Panc1 (cell line): ENCODE results near the gene ALDH16A1. TPM values are rescaled to one million over a fixed set of nuclear protein-coding genes. Genes with fewer than 3 reads are reported as not detected.
"Not testable (repeated sequence)": the region's sequence is repeated elsewhere in the genome, so short reads cannot be mapped to it uniquely, and the experiment has no call there.

Source experiments
- ATAC-seq: fragments of 200-7000 bp; cut with Tn5 transposase; 2 replicates; pipeline ENCODE4 v1.9.1; 2020; ENCODE audit warnings: mild to moderate bottlenecking, moderate library complexity
- BruUV-seq: library from RNA; stranded (reverse); fragments of 400-500 nt; replicated peaks from 2 replicates; lab custom pipeline; 2021; lab: Mats Ljungman, UMichigan
- CTCF ChIA-PET: fragments of 300-600 bp; sonication (Branson Sonifier 250); formaldehyde crosslinking; loops from one replicate; lab custom pipeline; 2022; ENCODE audit warnings: antibody characterized with exemption; lab: Charles Lee
- POLR2A ChIA-PET: fragments of 300-600 bp; sonication (Branson Sonifier 250); formaldehyde crosslinking; loops from one replicate; lab custom pipeline; 2022; ENCODE audit warnings: antibody characterized with exemption; lab: Charles Lee
- DNase-seq: peaks from one replicate; pipeline ENCODE4 v3.0.0-alpha.2; 2010; ENCODE audit warnings: low read depth, low spot score
- H3K27ac ChIP-seq: 2 replicates; pipeline ENCODE4 v1.5.1; 2011; ENCODE audit warnings: mild to moderate bottlenecking, low read length, inconsistent platforms
- H3K27me3 ChIP-seq: fragments of 200-500 bp; sonication (Bioruptor generic); 2 replicates; pipeline ENCODE4 v1.6.0; 2014; ENCODE audit warnings: low read length, inconsistent platforms; ENCODE audit not compliant: control insufficient read depth, insufficient read depth
- H3K36me3 ChIP-seq: fragments of 200-500 bp; sonication (Bioruptor generic); 2 replicates; pipeline ENCODE4 v1.5.1; 2014; ENCODE audit warnings: inconsistent platforms, mild to moderate bottlenecking, low read length, moderate library complexity; ENCODE audit not compliant: control insufficient read depth, insufficient read depth
- H3K4me1 ChIP-seq: 2 replicates; pipeline ENCODE4 v1.5.1; 2011; ENCODE audit warnings: inconsistent platforms, mild to moderate bottlenecking, low read length, moderate library complexity; ENCODE audit not compliant: control insufficient read depth, insufficient read depth
- H3K4me3 ChIP-seq, 2 experiments: 2 replicates each; pipeline ENCODE4 v1.5.1; 2011 to 2012; ENCODE audit warnings: low read depth in 2 of 2, low read length in 2 of 2, mild to moderate bottlenecking in 2 of 2, inconsistent platforms in 1 of 2, moderate library complexity in 1 of 2
- H3K9me3 ChIP-seq: fragments of 200-500 bp; sonication (Bioruptor generic); 2 replicates; pipeline ENCODE4 v1.5.1; 2014; ENCODE audit warnings: low read depth, mild to moderate bottlenecking, inconsistent platforms, low read length, moderate library complexity; ENCODE audit not compliant: control insufficient read depth, insufficient read depth
- CTCF ChIP-seq: fragments of 450-650 bp; IDR thresholded peaks from 2 replicates; pipeline ENCODE4 v1.5.1; 2017; ENCODE audit warnings: mild to moderate bottlenecking
- POLR2AphosphoS5 ChIP-seq: IDR thresholded peaks from 2 replicates; pipeline ENCODE4 v1.6.1; 2012; ENCODE audit warnings: mild to moderate bottlenecking, low read depth, low read length, moderate library complexity
- REST ChIP-seq, 2 experiments: IDR thresholded peaks; 2 replicates each; pipeline ENCODE4 v1.6.1; 2011 to 2012; ENCODE audit warnings: low read depth in 2 of 2, control low read depth in 1 of 2, low read length in 1 of 2, mild to moderate bottlenecking in 1 of 2, moderate library complexity in 1 of 2; ENCODE audit not compliant: insufficient read depth in 1 of 2
- SIN3A ChIP-seq: IDR thresholded peaks from 2 replicates; pipeline ENCODE4 v1.6.1; 2012; ENCODE audit warnings: low read depth, mild to moderate bottlenecking, low read length, moderate library complexity, borderline replicate concordance; ENCODE audit not compliant: insufficient read depth
- TCF7L2 ChIP-seq: IDR thresholded peaks from 2 replicates; pipeline ENCODE4 v1.6.1; 2011; ENCODE audit warnings: mild to moderate bottlenecking, low read depth, low read length, inconsistent platforms
- in situ Hi-C: cut with HindIII; loops from 2 replicates; pipeline ENCODE4 v1.10.0; 2016; ENCODE audit warnings: low sequenced_read_pairs, low pct_unique_long_range_greater_than_20kb
- intact Hi-C: fragments of 100-400 bp; cut with micrococcal nuclease; formaldehyde crosslinking; loops from one replicate; pipeline ENCODE4 v1.10.0; 2022; ENCODE audit not compliant: unreplicated experiment
- total RNA-seq: library from RNA; stranded (reverse); gene quantifications from one replicate; pipeline ENCODE4 v1.2.1, GENCODE V29; 2021; ENCODE audit not compliant: unreplicated experiment

The ALDH16A1 gene
- total RNA-seq, 1 experiment from 2014 or later, result 19.6 TPM

GRCh38 chr19:49470615-49470978 lies 17.6 kb downstream of the ALDH16A1 start:
- Histone ChIP-seq H3K4me1 (no peaks in the 10 kb centered on the region), H3K27ac (no peak overlapping the region), H3K9me3 (no peaks in the 10 kb centered on the region), H3K27me3 (no peaks in the 10 kb centered on the region), H3K36me3 (no peaks in the 10 kb centered on the region), H3K4me3 (no peak overlapping the region)
- CTCF ChIA-PET, result no interaction called here
- intact Hi-C loops, result no loop called here
- DNase-seq (no peak), ATAC-seq (no peak)
- in situ Hi-C loops, result no loop called here
- no peak for TF ChIP-seq SIN3A
- no peak for TF ChIP-seq TCF7L2
- TF ChIP-seq POLR2AphosphoS5, result no peak
- no peak for TF ChIP-seq CTCF
- TF ChIP-seq REST (IDR thresholded peaks at IDR 0.05; ENCODE audit: insufficient read depth in 1 of 2, low read depth in 2 of 2, low read length in 1 of 2), result no peak
- POLR2A ChIA-PET, result no interaction called here
- no TSS peak for BruUV-seq

- no peak for ATAC-seq
- Histone ChIP-seq H3K27ac (no peak overlapping the region), H3K36me3 (no peaks in the 10 kb centered on the region), H3K4me1 (no peaks in the 10 kb centered on the region), H3K9me3 (no peaks in the 10 kb centered on the region), H3K4me3 (no peak overlapping the region), H3K27me3 (no peaks in the 10 kb centered on the region)
- BruUV-seq, result no TSS peak
- ChIA-PET CTCF (no interaction called here), POLR2A (interaction anchor here (0.5 kb wide), 1 partner anchor 258 kb away, joined by 10 read pairs; no protein-coding TSS in a partner anchor)
- intact Hi-C loops, result no loop called here
- TF ChIP-seq POLR2AphosphoS5 (no peak), CTCF (no peak)
- in situ Hi-C loops, result no loop called here
- DNase-seq, result no peak
Measured at GRCh38 chr19:49472936-49473335, 19.9 kb downstream of the ALDH16A1 start.

GRCh38 chr19:49473501-49473867 lies 20.5 kb downstream of the ALDH16A1 start:
- intact Hi-C loops, H3K4me1 ChIP-seq, ATAC-seq, H3K27ac ChIP-seq, H3K9me3 ChIP-seq, H3K27me3 ChIP-seq, BruUV-seq, H3K36me3 ChIP-seq, DNase-seq, in situ Hi-C loops: not testable (repeated sequence)
- CTCF ChIA-PET, result interaction anchor here (0.9 kb wide), 1 partner anchor 73 kb away, joined by 3 read pairs; no protein-coding TSS in a partner anchor
- peak overlapping the region in 1 of 2 experiments; percentile 59; a peak in 2 of 4 replicates for H3K4me3 ChIP-seq
- POLR2A ChIA-PET, result interaction anchor here (0.5 kb wide), 1 partner anchor 258 kb away, joined by 10 read pairs; no protein-coding TSS in a partner anchor
